ENCODE results near the gene CCM2.
A peak's percentile ranks its signal among the peaks of the same experiment; 100 is the strongest.

CCM2 gene

GRCh38 chr7:44969049-44969700 is 30.8 kb upstream of the CCM2 start:
- no peaks in the 10 kb centered on the region for H4K20me1 ChIP-seq (ENCODE audit: insufficient read depth)
- H2AFZ ChIP-seq (ENCODE audit: low read depth): no peak overlapping the region
- H3K27ac ChIP-seq: no peak overlapping the region
- H3K9ac ChIP-seq: no peak overlapping the region
- no peaks in the 10 kb centered on the region for H3K36me3 ChIP-seq (ENCODE audit: insufficient read depth)
- no peak for TF ChIP-seq CTCF (conservative IDR thresholded peaks at IDR 0.05; ENCODE audit: low read depth, low read length)
- H3K27me3 ChIP-seq (ENCODE audit: insufficient read depth, low read depth): no peaks in the 10 kb centered on the region
- H3K4me3 ChIP-seq (IDR thresholded peaks at IDR 0.05; ENCODE audit: insufficient read depth, low read depth, low read length): no peak overlapping the region
- H3K4me2 ChIP-seq: peak overlapping the region; percentile 40; the same call in 1 of the 2 replicates
- H3K4me1 ChIP-seq (ENCODE audit: low read depth, poor library complexity, severe bottlenecking): peaks cover 34% of the 10 kb centered on the region
- H3K79me2 ChIP-seq (ENCODE audit: insufficient read depth, low read depth): no peaks in the 10 kb centered on the region

DNA sequence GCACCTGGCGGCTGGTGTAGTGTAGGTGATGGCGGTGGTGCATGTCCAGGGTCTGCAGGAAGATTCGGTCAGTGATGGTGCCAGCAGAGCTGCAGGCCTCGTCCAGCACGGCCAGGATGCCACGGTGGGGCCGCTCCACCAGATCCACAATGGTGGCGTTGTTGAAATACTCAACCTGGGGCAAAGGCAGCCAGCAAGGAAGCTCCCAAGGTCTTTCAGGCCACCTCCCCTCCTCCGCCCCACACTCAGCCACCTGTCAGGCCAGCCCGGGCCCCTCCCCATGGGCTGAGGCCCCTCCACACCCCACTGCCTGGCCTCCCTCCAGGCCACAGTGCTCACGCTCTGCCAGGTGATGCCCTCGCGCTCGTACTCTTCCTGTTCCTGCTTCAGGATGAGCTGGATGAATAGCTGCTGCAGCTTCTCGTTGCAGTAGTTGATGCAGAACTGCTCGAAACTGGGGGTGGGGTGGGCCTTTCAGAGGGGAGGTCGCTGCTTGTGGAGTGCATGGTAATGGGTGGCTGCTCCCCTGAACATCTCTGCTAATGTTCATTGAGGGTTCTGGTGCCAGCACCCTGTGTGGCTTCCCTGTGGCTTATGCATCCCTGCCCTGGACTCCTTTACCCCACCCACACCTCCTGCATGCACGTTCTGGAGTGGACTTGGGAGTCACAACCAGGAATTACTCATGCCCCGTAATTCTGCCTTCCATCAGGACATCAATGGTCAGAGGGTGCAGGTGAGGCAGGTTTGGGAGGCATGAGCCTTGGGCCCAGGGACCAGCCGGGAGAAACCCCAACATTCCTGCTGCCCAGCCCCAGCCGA is 30.1 kb upstream of the CCM2 start:
- no peak overlapping the region for H3K9ac ChIP-seq
- H2AFZ ChIP-seq (ENCODE audit: low read depth): no peak overlapping the region
- H3K27ac ChIP-seq: no peak overlapping the region
- H3K27me3 ChIP-seq (ENCODE audit: insufficient read depth, low read depth): no peaks in the 10 kb centered on the region
- peak overlapping the region; percentile 40; the same call in 1 of the 2 replicates for H3K4me2 ChIP-seq
- no peak for TF ChIP-seq CTCF (conservative IDR thresholded peaks at IDR 0.05; ENCODE audit: low read depth, low read length)
- H3K36me3 ChIP-seq (ENCODE audit: insufficient read depth): no peaks in the 10 kb centered on the region
- peaks cover 35% of the 10 kb centered on the region for H3K4me1 ChIP-seq (ENCODE audit: low read depth, poor library complexity, severe bottlenecking)
- no peaks in the 10 kb centered on the region for H4K20me1 ChIP-seq (ENCODE audit: insufficient read depth)
- no peaks in the 10 kb centered on the region for H3K79me2 ChIP-seq (ENCODE audit: insufficient read depth, low read depth)
- no peak overlapping the region for H3K4me3 ChIP-seq (IDR thresholded peaks at IDR 0.05; ENCODE audit: insufficient read depth, low read depth, low read length)

GRCh38 chr7:44970523-44971051 is 29.4 kb upstream of the CCM2 start:
- peaks cover 35% of the 10 kb centered on the region for H3K4me1 ChIP-seq (ENCODE audit: low read depth, poor library complexity, severe bottlenecking)
- no peaks in the 10 kb centered on the region for H3K79me2 ChIP-seq (ENCODE audit: insufficient read depth, low read depth)
- H3K36me3 ChIP-seq (ENCODE audit: insufficient read depth): no peaks in the 10 kb centered on the region
- H4K20me1 ChIP-seq (ENCODE audit: insufficient read depth): no peaks in the 10 kb centered on the region
- H3K4me3 ChIP-seq (IDR thresholded peaks at IDR 0.05; ENCODE audit: insufficient read depth, low read depth, low read length): no peak overlapping the region
- no peak overlapping the region for H2AFZ ChIP-seq (ENCODE audit: low read depth)
- H3K27me3 ChIP-seq (ENCODE audit: insufficient read depth, low read depth): no peaks in the 10 kb centered on the region
- H3K4me2 ChIP-seq: no peak overlapping the region
- H3K9ac ChIP-seq: no peak overlapping the region
- no peak for TF ChIP-seq CTCF (conservative IDR thresholded peaks at IDR 0.05; ENCODE audit: low read depth, low read length)
- no peak overlapping the region for H3K27ac ChIP-seq

- no peak overlapping the region for H3K4me2 ChIP-seq
- no peak overlapping the region for H3K9ac ChIP-seq
- H3K27me3 ChIP-seq (ENCODE audit: insufficient read depth, low read depth): no peaks in the 10 kb centered on the region
- H3K4me3 ChIP-seq (IDR thresholded peaks at IDR 0.05; ENCODE audit: insufficient read depth, low read depth, low read length): no peak overlapping the region
- H3K4me1 ChIP-seq (ENCODE audit: low read depth, poor library complexity, severe bottlenecking): peaks cover 35% of the 10 kb centered on the region
- no peaks in the 10 kb centered on the region for H3K79me2 ChIP-seq (ENCODE audit: insufficient read depth, low read depth)
- H2AFZ ChIP-seq (ENCODE audit: low read depth): no peak overlapping the region
- no peak overlapping the region for H3K27ac ChIP-seq
- no peaks in the 10 kb centered on the region for H3K36me3 ChIP-seq (ENCODE audit: insufficient read depth)
- no peaks in the 10 kb centered on the region for H4K20me1 ChIP-seq (ENCODE audit: insufficient read depth)
- TF ChIP-seq CTCF (conservative IDR thresholded peaks at IDR 0.05; ENCODE audit: low read depth, low read length): no peak
Measured at GRCh38 chr7:44971188-44971901, 28.7 kb upstream of the CCM2 start.

Data from KMS-11 (cell line).